Bladder microvascular endothelial cell (primary cell): ENCODE data around the gene HEMGN. TPM values are rescaled to one million over a fixed set of nuclear protein-coding genes. Genes with fewer than 3 reads are reported as not detected.

Experiments
- total RNA-seq: library from RNA; depleted of rRNA; stranded (reverse); fragments of >200 nt; gene quantifications from 2 replicates; pipeline ENCODE4 v1.2.3, GENCODE V29; 2014

Gene HEMGN, protein sequence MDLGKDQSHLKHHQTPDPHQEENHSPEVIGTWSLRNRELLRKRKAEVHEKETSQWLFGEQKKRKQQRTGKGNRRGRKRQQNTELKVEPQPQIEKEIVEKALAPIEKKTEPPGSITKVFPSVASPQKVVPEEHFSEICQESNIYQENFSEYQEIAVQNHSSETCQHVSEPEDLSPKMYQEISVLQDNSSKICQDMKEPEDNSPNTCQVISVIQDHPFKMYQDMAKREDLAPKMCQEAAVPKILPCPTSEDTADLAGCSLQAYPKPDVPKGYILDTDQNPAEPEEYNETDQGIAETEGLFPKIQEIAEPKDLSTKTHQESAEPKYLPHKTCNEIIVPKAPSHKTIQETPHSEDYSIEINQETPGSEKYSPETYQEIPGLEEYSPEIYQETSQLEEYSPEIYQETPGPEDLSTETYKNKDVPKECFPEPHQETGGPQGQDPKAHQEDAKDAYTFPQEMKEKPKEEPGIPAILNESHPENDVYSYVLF
- not detected in 2 replicates for total RNA-seq

DNA sequence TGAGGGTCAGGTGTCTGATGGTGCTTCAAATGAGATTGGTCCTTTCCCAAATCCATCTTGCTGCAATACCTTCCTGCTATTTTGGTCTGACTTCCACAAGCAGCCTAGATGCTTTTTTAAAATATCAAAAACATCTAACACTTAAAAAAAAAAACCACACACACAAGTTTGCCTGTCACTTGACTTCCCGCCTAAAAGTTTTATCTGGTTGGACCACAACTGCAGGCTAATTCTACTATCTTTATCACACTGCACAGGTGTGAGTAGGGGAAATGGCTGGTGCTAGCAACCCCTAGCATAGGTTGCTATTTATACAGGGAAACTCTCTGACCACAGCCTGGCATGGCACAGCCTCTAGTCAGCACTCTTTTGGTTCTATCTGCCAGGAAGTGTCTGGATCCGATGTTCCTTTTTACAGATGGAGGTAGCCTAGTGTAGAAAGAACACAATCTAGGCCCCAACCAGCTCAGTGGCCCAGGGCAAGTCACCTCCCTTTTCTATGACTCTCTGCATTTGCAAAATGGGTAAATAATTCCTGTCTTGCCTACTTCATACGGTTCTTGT, at the start of gene HEMGN:
Gene HEMGN (minus strand): TSS at position 92 of the 564 bp plus-strand sequence. CDS start 36 bp downstream, at position 56.

DNA sequence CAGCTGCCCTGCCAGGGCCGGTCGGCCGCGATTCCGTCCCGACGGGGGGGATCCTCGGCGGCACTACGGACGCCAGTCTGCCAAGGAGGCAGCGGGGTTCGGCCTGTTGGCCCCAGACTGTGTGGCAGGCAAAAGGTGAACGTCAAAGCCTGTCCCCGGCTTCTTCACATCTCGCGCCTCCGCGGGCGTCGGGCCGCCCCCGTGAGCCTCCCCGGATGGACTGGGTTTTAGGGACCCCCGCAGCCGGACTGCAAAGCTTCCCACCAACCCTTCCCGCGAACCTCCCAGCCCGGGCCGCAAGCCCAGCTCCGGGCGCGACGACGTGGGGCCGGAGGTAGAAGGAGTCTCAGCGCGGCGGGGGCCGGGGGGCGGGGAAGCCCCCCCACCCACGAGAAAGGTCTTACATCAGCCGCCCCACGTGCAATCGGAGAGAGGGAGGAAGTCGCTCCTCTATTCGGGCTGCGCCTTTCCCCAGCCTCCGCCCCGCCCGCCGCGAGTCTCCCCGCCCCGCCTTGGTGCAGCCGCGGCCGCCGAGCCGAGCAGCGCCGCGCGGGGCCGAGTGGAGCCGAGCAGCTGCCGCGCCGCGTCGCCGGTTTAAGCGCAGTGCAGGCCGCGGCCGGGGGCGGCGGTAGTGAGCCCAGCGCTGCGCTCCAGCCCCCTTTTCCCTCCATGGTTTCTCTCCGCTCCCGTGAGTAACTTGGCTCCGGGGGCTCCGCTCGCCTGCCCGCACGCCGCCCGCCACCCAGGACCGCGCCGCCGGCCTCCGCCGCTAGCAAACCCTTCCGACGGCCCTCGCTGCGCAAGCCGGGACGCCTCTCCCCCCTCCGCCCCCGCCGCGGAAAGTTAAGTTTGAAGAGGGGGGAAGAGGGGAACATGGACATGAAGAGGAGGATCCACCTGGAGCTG, 45.0 kb upstream of the HEMGN start, which contains the start of gene ANP32B:
Gene ANP32B (plus strand): TSS at position 659 of the 906 bp plus-strand sequence. CDS start 215 bp downstream, at position 874.

DNA sequence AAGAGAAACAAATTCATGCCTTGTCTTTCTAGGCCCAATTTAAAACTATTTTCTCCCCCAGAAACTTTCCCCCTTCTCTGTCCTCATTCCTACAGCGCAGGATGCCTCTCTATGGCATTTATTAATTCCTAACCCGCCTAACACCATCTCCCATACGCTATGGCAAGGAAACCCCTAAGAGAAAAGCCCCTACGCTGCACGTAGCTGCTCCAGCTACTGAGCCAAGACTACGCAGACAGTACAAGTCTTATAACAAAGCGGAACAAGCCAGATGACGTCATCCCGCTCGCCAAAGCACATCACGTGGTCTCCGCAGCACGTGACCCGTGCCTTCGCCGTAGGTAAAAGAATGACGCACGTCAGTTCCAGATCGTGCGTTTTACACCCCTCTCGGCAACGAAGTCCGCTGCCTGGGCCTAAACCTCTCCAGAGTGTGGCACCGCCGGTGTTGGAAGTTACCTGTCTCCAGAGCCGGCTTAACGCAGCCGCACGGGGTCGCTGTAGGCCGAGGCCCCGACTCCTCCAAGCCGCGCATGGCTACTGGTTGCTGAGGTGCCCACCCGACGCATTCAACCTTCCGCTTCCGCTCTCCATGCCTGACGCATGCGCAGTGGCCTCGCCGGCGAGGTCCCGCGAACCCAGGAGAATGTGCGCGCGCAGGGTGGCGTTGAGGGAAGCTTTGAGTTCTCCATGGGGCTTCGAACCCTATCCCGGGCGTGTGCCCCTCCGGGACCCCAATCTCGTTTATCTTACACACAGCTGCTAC, 15.8 kb downstream of the HEMGN start, which contains the start of gene TRMO:
Gene TRMO (minus strand): TSS at position 542 of the 766 bp plus-strand sequence. CDS start 7 bp downstream, at position 535.

Other genes with a start within 250 kb of the HEMGN start
- 7.8 and 12.1 TPM in 2 replicates for gene XPA, start 240.8 kb downstream of the HEMGN start, total RNA-seq
- gene FOXE1, start 84.9 kb downstream of the HEMGN start, total RNA-seq, result not detected in 2 replicates
- gene TRMO, start 15.7 kb downstream of the HEMGN start, total RNA-seq, result 8.6 and 15.6 TPM in 2 replicates
- gene ANP32B, start 45.2 kb upstream of the HEMGN start, total RNA-seq, result 10.8 and 14.2 TPM in 2 replicates
- 83.4 and 111 TPM in 2 replicates for gene NANS, start 118.6 kb upstream of the HEMGN start, total RNA-seq
- gene TRIM14, start 181.1 kb upstream of the HEMGN start, total RNA-seq, result 1.8 and 2.8 TPM in 2 replicates